HCT116 (cell line): Measurements from ENCODE around the gene NCAN. TPM values are rescaled to one million over a fixed set of nuclear protein-coding genes. Genes with fewer than 3 reads are reported as not detected.

ENCODE experiments used
- ATAC-seq: fragments of 200-7000 bp; cut with Tn5 transposase; 2 replicates; pipeline ENCODE4 v1.9.1; 2020; ENCODE audit warnings: mild to moderate bottlenecking, moderate library complexity
- BruUV-seq: library from RNA; stranded (reverse); fragments of 400-500 nt; replicated peaks from 2 replicates; lab custom pipeline; 2021; lab: Mats Ljungman, UMichigan
- CTCF ChIA-PET: fragments of 300-600 bp; sonication (Branson Sonifier 250); formaldehyde crosslinking; loops from one replicate; lab custom pipeline; 2021; ENCODE audit warnings: antibody characterized with exemption; lab: Charles Lee
- POLR2A ChIA-PET: fragments of 300-600, 350-600 bp; sonication (Branson Sonifier 250); formaldehyde crosslinking; loops from one replicate; lab custom pipeline; 2021; ENCODE audit warnings: antibody characterized with exemption; lab: Charles Lee
- RAD21 ChIA-PET, 2 experiments: fragments of 300-600 bp; sonication (Branson Sonifier 250); formaldehyde crosslinking; loops; one replicate each; lab custom pipeline; 2023; ENCODE audit warnings: low total read pairs in 2 of 2; ENCODE audit not compliant: uncharacterized antibody in 2 of 2, unreplicated experiment in 2 of 2, low non-redundant PET in 1 of 2; lab: Charles Lee
- DNase-seq: peaks from one replicate; pipeline ENCODE4 v3.0.0-alpha.2; 2010; ENCODE audit warnings: low read depth, low spot score
- H2AFZ ChIP-seq: fragments of 200-600 bp; shearing (Covaris generic), sonication (generic); 2 replicates; pipeline ENCODE4 v1.6.1; 2017; ENCODE audit warnings: low read depth, mixed run types, mixed read lengths, antibody characterized with exemption, low read length; ENCODE audit not compliant: poor library complexity, severe bottlenecking
- H3K27ac ChIP-seq: 2 replicates; pipeline ENCODE4 v1.5.1; 2012; ENCODE audit warnings: low read depth, low read length
- H3K27me3 ChIP-seq: fragments of 200-600 bp; sonication (generic); 2 replicates; pipeline ENCODE4 v1.6.1; 2016; ENCODE audit warnings: mixed run types, low read length, mixed read lengths; ENCODE audit not compliant: insufficient read depth
- H3K36me3 ChIP-seq, 2 experiments: fragments of 200-500 bp in 1 of 2; fragments of 200-600 bp in 1 of 2; sonication (Bioruptor generic) in 1 of 2; sonication (generic) in 1 of 2; 2 replicates each; pipeline versions ENCODE4 v1.5.1 to v1.6.1; 2014 to 2016; ENCODE audit warnings: low read length in 2 of 2, inconsistent platforms in 1 of 2, mixed read lengths in 1 of 2, mixed run types in 1 of 2; ENCODE audit not compliant: insufficient read depth in 2 of 2, control insufficient read depth in 1 of 2
- H3K4me1 ChIP-seq, 2 experiments: fragments of 200-600 bp in 1 of 2; sonication (generic) in 1 of 2; 2 replicates each; pipeline versions ENCODE4 v1.5.1 to v1.6.1; 2012 to 2017; ENCODE audit warnings: low read length in 2 of 2, inconsistent platforms in 1 of 2, mild to moderate bottlenecking in 1 of 2, mixed read lengths in 1 of 2, mixed run types in 1 of 2, moderate library complexity in 1 of 2; ENCODE audit not compliant: insufficient read depth in 2 of 2, control insufficient read depth in 1 of 2
- H3K4me2 ChIP-seq: fragments of 200-600 bp; sonication (generic); 2 replicates; pipeline ENCODE4 v1.6.1; 2017; ENCODE audit warnings: mixed run types, low read length, mixed read lengths
- H3K4me3 ChIP-seq, 2 experiments: fragments of 200-600 bp in 1 of 2; sonication (generic) in 1 of 2; replicated peaks in 1 of 2; 2 replicates each; pipeline ENCODE4 v1.5.1; 2011 to 2016; ENCODE audit warnings: low read length in 2 of 2, control low read depth in 1 of 2, low read depth in 1 of 2, mild to moderate bottlenecking in 1 of 2, mixed read lengths in 1 of 2, mixed run types in 1 of 2
- H3K79me2 ChIP-seq: fragments of 200-600 bp; sonication (generic); 2 replicates; pipeline ENCODE4 v1.6.1; 2017; ENCODE audit warnings: mild to moderate bottlenecking, mixed run types, low read length, moderate library complexity, mixed read lengths; ENCODE audit not compliant: insufficient read depth
- H3K9ac ChIP-seq: fragments of 200-600 bp; sonication (generic); 2 replicates; pipeline ENCODE4 v1.6.1; 2016; ENCODE audit warnings: low read length, mixed read lengths
- H3K9me2 ChIP-seq: fragments of 200-600 bp; sonication (generic), shearing (Covaris generic); 2 replicates; pipeline ENCODE4 v1.6.1; 2017; ENCODE audit warnings: mixed run types, mild to moderate bottlenecking, moderate library complexity; ENCODE audit not compliant: insufficient read depth
- H3K9me3 ChIP-seq, 2 experiments: fragments of 200-500 bp in 1 of 2; fragments of 200-600 bp in 1 of 2; sonication (Bioruptor generic) in 1 of 2; sonication (generic) in 1 of 2; 2 replicates each; pipeline ENCODE4 v1.6.1; 2014 to 2017; ENCODE audit warnings: low read length in 2 of 2, mixed read lengths in 2 of 2, inconsistent platforms in 1 of 2, low read depth in 1 of 2, mild to moderate bottlenecking in 1 of 2, mixed run types in 1 of 2, moderate library complexity in 1 of 2; ENCODE audit not compliant: control insufficient read depth in 1 of 2, insufficient read depth in 1 of 2
- H4K20me1 ChIP-seq: fragments of 200-600 bp; sonication (generic), shearing (Covaris generic); 2 replicates; pipeline ENCODE4 v1.6.1; 2017; ENCODE audit warnings: mixed run types, mild to moderate bottlenecking, moderate library complexity; ENCODE audit not compliant: insufficient read depth
- ATF3 ChIP-seq: IDR thresholded peaks from 2 replicates; pipeline ENCODE4 v1.6.1; 2012
- CBX3 ChIP-seq: IDR thresholded peaks from 2 replicates; pipeline ENCODE4 v1.6.1; 2012; ENCODE audit warnings: low read depth
- CEBPB ChIP-seq: IDR thresholded peaks from 2 replicates; pipeline ENCODE4 v1.6.1; 2012; ENCODE audit warnings: low read depth
- EGR1 ChIP-seq: IDR thresholded peaks from 2 replicates; pipeline ENCODE4 v1.6.1; 2012; ENCODE audit warnings: low read depth
- ELF1 ChIP-seq: IDR thresholded peaks from 2 replicates; pipeline ENCODE4 v1.6.1; 2012; ENCODE audit warnings: low read depth, borderline replicate concordance
- EZH2 ChIP-seq: fragments of 200-600 bp; sonication (generic); IDR thresholded peaks from 2 replicates; pipeline ENCODE4 v1.6.1; 2017; ENCODE audit warnings: antibody characterized with exemption, mixed run types
- EZH2phosphoT487 ChIP-seq: fragments of 200-600 bp; IDR thresholded peaks from 2 replicates; pipeline ENCODE4 v1.6.1; 2018; ENCODE audit warnings: antibody characterized with exemption, borderline replicate concordance
- FOSL1 ChIP-seq: IDR thresholded peaks from 2 replicates; pipeline ENCODE4 v1.6.1; 2012; ENCODE audit warnings: low read depth
- JUND ChIP-seq: IDR thresholded peaks from 2 replicates; pipeline ENCODE4 v1.6.1; 2012
- MAX ChIP-seq: IDR thresholded peaks from 2 replicates; pipeline ENCODE4 v1.6.1; 2012
- POLR2A ChIP-seq: IDR thresholded peaks from 2 replicates; pipeline ENCODE4 v1.7.0; 2011; ENCODE audit warnings: borderline replicate concordance; ENCODE audit not compliant: insufficient read depth, insufficient read length; ENCODE audit errors: extremely low read depth
- REST ChIP-seq: IDR thresholded peaks from 2 replicates; pipeline ENCODE4 v1.6.1; 2012; ENCODE audit warnings: low read depth
- SIN3A ChIP-seq: IDR thresholded peaks from 2 replicates; pipeline ENCODE4 v1.6.1; 2012; ENCODE audit warnings: low read depth
- SRF ChIP-seq: IDR thresholded peaks from 2 replicates; pipeline ENCODE4 v1.6.1; 2012; ENCODE audit warnings: low read depth
- TCF7L2 ChIP-seq: IDR thresholded peaks from 2 replicates; pipeline ENCODE4 v1.7.0; 2011; ENCODE audit warnings: borderline replicate concordance, inconsistent platforms; ENCODE audit not compliant: insufficient read depth, insufficient read length; ENCODE audit errors: extremely low read depth
- YY1 ChIP-seq: IDR thresholded peaks from 2 replicates; pipeline ENCODE4 v1.6.1; 2011; ENCODE audit warnings: low read length, low read depth, moderate library complexity, mild to moderate bottlenecking; ENCODE audit not compliant: insufficient replicate concordance; ENCODE audit errors: extremely low read depth
- ZBTB33 ChIP-seq: IDR thresholded peaks from 2 replicates; pipeline ENCODE4 v1.6.1; 2011; ENCODE audit warnings: mild to moderate bottlenecking, low read length, moderate library complexity; ENCODE audit not compliant: insufficient replicate concordance; ENCODE audit errors: extremely low read depth
- ZNF274 ChIP-seq: fragments of 200-500 bp; sonication (Bioruptor generic); IDR thresholded peaks from 2 replicates; pipeline ENCODE4 v1.6.1; 2014; ENCODE audit warnings: mild to moderate bottlenecking, low read depth, low read length, inconsistent platforms
- intact Hi-C: fragments of 100-400 bp; cut with micrococcal nuclease; formaldehyde crosslinking; loops from 2 replicates; pipeline ENCODE4 v1.10.0; 2022
- total RNA-seq: library from RNA; stranded (reverse); gene quantifications from one replicate; pipeline ENCODE4 v1.2.1, GENCODE V29; 2021; ENCODE audit not compliant: unreplicated experiment

NCAN gene
- total RNA-seq, 1 experiment from 2014 or later, result 0.07 TPM

- TF ChIP-seq MAX (no peak), CEBPB (no peak), EZH2phosphoT487 (no peak), SRF (no peak), POLR2A (no peak), SIN3A (no peak), ZNF274 (no peak), EZH2 (no peak), JUND (no peak), FOSL1 (no peak), EGR1 (no peak), YY1 (no peak), ELF1 (no peak)
Observed at GRCh38 chr19:19263886-19264487, 52.2 kb downstream of the NCAN start (continued).

- H3K36me3 ChIP-seq, result no peaks in the 10 kb centered on the region
- H4K20me1 ChIP-seq, result no peaks in the 10 kb centered on the region
- no peak overlapping the region for H3K27ac ChIP-seq
- no peaks in the 10 kb centered on the region for H3K4me1 ChIP-seq
- H3K79me2 ChIP-seq, result no peaks in the 10 kb centered on the region
- H3K27me3 ChIP-seq, result no peaks in the 10 kb centered on the region
- no peak for ATAC-seq
- no TSS peak for BruUV-seq
- no peaks in the 10 kb centered on the region for H3K9me2 ChIP-seq
- intact Hi-C loops, result no loop called here
- no peak overlapping the region for H3K9ac ChIP-seq
- RAD21 ChIA-PET, result no interaction called here
- H3K9me3 ChIP-seq, result no peaks in the 10 kb centered on the region
- H3K4me3 ChIP-seq, result no peak overlapping the region
- H3K4me2 ChIP-seq, result no peak overlapping the region
- DNase-seq, result no peak
- CTCF ChIA-PET, result no interaction called here
- POLR2A ChIA-PET, result no interaction called here
- H2AFZ ChIP-seq, result no peak overlapping the region
- TF ChIP-seq TCF7L2, result no peak
- TF ChIP-seq CBX3, result no peak
- no peak for TF ChIP-seq REST
- no peak for TF ChIP-seq YY1
- no peak for TF ChIP-seq ZBTB33
- TF ChIP-seq EGR1, result no peak
- no peak for TF ChIP-seq MAX
- TF ChIP-seq JUND, result no peak
- no peak for TF ChIP-seq CEBPB
- no peak for TF ChIP-seq ZNF274
- TF ChIP-seq ELF1, result no peak
- no peak for TF ChIP-seq ATF3
Observed at GRCh38 chr19:19267305-19267704, 55.5 kb downstream of the NCAN start.
